NCI-H2227 treated with DMSO at 0.1 percent for 48 hours (cell line): Measurements from ENCODE around the gene APBB2.

Experiments
- DNase-seq: peaks from one replicate; lab custom pipeline; 2025; lab: John Stamatoyannopoulos, UW

Gene APBB2

GRCh38 chr4:41214136-41214824 lies at the start of gene APBB2:
TSS of gene APBB2 (minus strand) at chr4:41214542. CDS start at chr4:41033254, 181,288 bp downstream.
- DNase-seq, result peak; percentile 90

GRCh38 chr4:41262198-41262597 lies 47.9 kb upstream of the APBB2 start:
- DNase-seq, result no peak

GRCh38 chr4:41260116-41260733 lies 45.9 kb upstream of the APBB2 start:
- no peak for DNase-seq

GRCh38 chr4:41258783-41259182 lies 44.4 kb upstream of the APBB2 start:
- peak; percentile 10 for DNase-seq

- no peak for DNase-seq
Observed at GRCh38 chr4:41257906-41258305, 43.6 kb upstream of the APBB2 start.

GRCh38 chr4:41257257-41257901 lies 43.0 kb upstream of the APBB2 start:
- DNase-seq, result peak; percentile 20

- peak; percentile 90 for DNase-seq
Observed at GRCh38 chr4:41256740-41257256, 42.5 kb upstream of the APBB2 start, which contains the start of gene UCHL1. TSS of gene UCHL1 (plus strand) at chr4:41256928. CDS start at chr4:41256977, 49 bp downstream.

GRCh38 chr4:41256131-41256739 lies 41.9 kb upstream of the APBB2 start:
- DNase-seq, result no peak

- DNase-seq, result no peak
Observed at GRCh38 chr4:41245983-41246382, 31.6 kb upstream of the APBB2 start.

GRCh38 chr4:41241919-41242318 lies 27.6 kb upstream of the APBB2 start:
- no peak for DNase-seq

GRCh38 chr4:41236508-41236907 lies 22.2 kb upstream of the APBB2 start:
- no peak for DNase-seq

- DNase-seq, result no peak
Observed at GRCh38 chr4:41236032-41236431, 21.7 kb upstream of the APBB2 start.

- DNase-seq, result no peak
Observed at GRCh38 chr4:41232856-41233255, 18.5 kb upstream of the APBB2 start.

- DNase-seq, result no peak
Observed at GRCh38 chr4:41232406-41232805, 18.1 kb upstream of the APBB2 start.

GRCh38 chr4:41227902-41228301 lies 13.6 kb upstream of the APBB2 start:
- DNase-seq, result no peak

GRCh38 chr4:41221850-41222645 lies 7.7 kb upstream of the APBB2 start:
- DNase-seq, result no peak

- no peak for DNase-seq
Observed at GRCh38 chr4:41219421-41219950, 5.1 kb upstream of the APBB2 start.

- DNase-seq, result no peak
Observed at GRCh38 chr4:41218703-41219102, 4.4 kb upstream of the APBB2 start.

- no peak for DNase-seq
Observed at GRCh38 chr4:41217374-41217773, 3.0 kb upstream of the APBB2 start.

- peak; percentile 43 for DNase-seq
Observed at GRCh38 chr4:41217020-41217333, 2.6 kb upstream of the APBB2 start.

- peak; percentile 80 for DNase-seq
Observed at GRCh38 chr4:41216294-41217019, 2.1 kb upstream of the APBB2 start.
